WTC11 (cell line): Measurements from ENCODE around the gene SHC3. TPM values are rescaled to one million over a fixed set of nuclear protein-coding genes. Genes with fewer than 3 reads are reported as not detected.

Experiments
- ATAC-seq: fragments of 200-7000 bp; cut with Tn5 transposase; 2 replicates; pipeline ENCODE4 v1.10.0; 2021; ENCODE audit warnings: mild to moderate bottlenecking, moderate library complexity
- CTCF ChIA-PET: fragments of 300-600 bp; sonication (Branson Sonifier 250); formaldehyde crosslinking; loops from one replicate; lab custom pipeline; 2021; ENCODE audit warnings: antibody characterized with exemption; lab: Charles Lee
- POLR2A ChIA-PET: fragments of 350-600 bp; sonication (Branson Sonifier 250); formaldehyde crosslinking; loops from one replicate; lab custom pipeline; 2021; ENCODE audit warnings: antibody characterized with exemption; lab: Charles Lee
- DNase-seq: peaks from one replicate; pipeline ENCODE4 v3.0.0; 2021; ENCODE audit warnings: low spot score
- H3K27ac Mint-ChIP-seq: 2 replicates; pipeline ENCODE4 v1.8.0; 2021; ENCODE audit warnings: mixed read lengths
- H3K27me3 Mint-ChIP-seq: 2 replicates; pipeline ENCODE4 v1.8.0; 2021; ENCODE audit warnings: low read depth, mild to moderate bottlenecking, moderate library complexity, mixed read lengths
- H3K36me3 Mint-ChIP-seq: 2 replicates; pipeline ENCODE4 v1.8.0; 2021; ENCODE audit warnings: mixed read lengths
- H3K4me1 Mint-ChIP-seq: 2 replicates; pipeline ENCODE4 v1.8.0; 2022; ENCODE audit warnings: mixed read lengths
- H3K4me3 Mint-ChIP-seq: 2 replicates; pipeline ENCODE4 v1.8.0; 2021; ENCODE audit warnings: mild to moderate bottlenecking, moderate library complexity, mixed read lengths
- H3K9me3 Mint-ChIP-seq: 2 replicates; pipeline ENCODE4 v1.8.0; 2021; ENCODE audit warnings: mixed read lengths
- ATF3 ChIP-seq: sonication (generic); formaldehyde crosslinking; conservative IDR thresholded peaks from 2 replicates; pipeline ENCODE4 v1.8.1; 2022; ENCODE audit warnings: mild to moderate bottlenecking, missing genetic modification reagents
- CREB1 ChIP-seq: sonication (generic); formaldehyde crosslinking; IDR thresholded peaks from 2 replicates; pipeline ENCODE4 v1.8.0; 2023; ENCODE audit warnings: mild to moderate bottlenecking, missing genetic modification reagents
- CREM ChIP-seq: sonication (generic); formaldehyde crosslinking; IDR thresholded peaks from 2 replicates; pipeline ENCODE4 v1.8.1; 2022; ENCODE audit warnings: mild to moderate bottlenecking, missing genetic modification reagents, moderate library complexity
- E2F1 ChIP-seq: sonication (generic); formaldehyde crosslinking; IDR thresholded peaks from 2 replicates; pipeline ENCODE4 v1.8.0; 2022; ENCODE audit warnings: mild to moderate bottlenecking, missing genetic modification reagents
- E2F4 ChIP-seq: sonication (generic); formaldehyde crosslinking; IDR thresholded peaks from 2 replicates; pipeline ENCODE4 v1.8.1; 2022; ENCODE audit warnings: low read depth, mild to moderate bottlenecking, moderate library complexity, missing genetic modification reagents, borderline replicate concordance
- ESRRA ChIP-seq: sonication (generic); formaldehyde crosslinking; IDR thresholded peaks from 2 replicates; pipeline ENCODE4 v1.8.1; 2022; ENCODE audit warnings: mild to moderate bottlenecking, missing genetic modification reagents, borderline replicate concordance
- FOXJ3 ChIP-seq: sonication (generic); formaldehyde crosslinking; IDR thresholded peaks from 2 replicates; pipeline ENCODE4 v1.9.0; 2021; ENCODE audit warnings: missing genetic modification reagents, mild to moderate bottlenecking, borderline replicate concordance
- FOXP1 ChIP-seq: sonication (generic); formaldehyde crosslinking; IDR thresholded peaks from 2 replicates; pipeline ENCODE4 v1.8.0; 2022; ENCODE audit warnings: missing genetic modification reagents, mild to moderate bottlenecking, moderate library complexity, borderline replicate concordance
- GABPB1 ChIP-seq: sonication (generic); formaldehyde crosslinking; IDR thresholded peaks from 2 replicates; pipeline ENCODE4 v1.8.1; 2023; ENCODE audit warnings: mild to moderate bottlenecking, missing genetic modification reagents
- GRHL2 ChIP-seq: fragments of 250-450 bp; sonication (Bioruptor Pico); IDR thresholded peaks from 2 replicates; pipeline ENCODE4 v1.8.0; 2022; ENCODE audit warnings: mild to moderate bottlenecking, moderate library complexity; ENCODE audit not compliant: insufficient replicate concordance, severe bottlenecking
- IRF2 ChIP-seq: sonication (generic); formaldehyde crosslinking; IDR thresholded peaks from 2 replicates; pipeline ENCODE4 v1.8.0; 2022; ENCODE audit warnings: low read depth, missing genetic modification reagents, borderline replicate concordance
- KAT7 ChIP-seq: sonication (generic); formaldehyde crosslinking; IDR thresholded peaks from 2 replicates; pipeline ENCODE4 v1.8.1; 2023; ENCODE audit warnings: missing genetic modification reagents, mild to moderate bottlenecking, borderline replicate concordance
- NFYB ChIP-seq: sonication (generic); formaldehyde crosslinking; conservative IDR thresholded peaks from 2 replicates; pipeline ENCODE4 v1.8.0; 2022; ENCODE audit warnings: low read depth, missing genetic modification reagents
- PREB ChIP-seq: sonication (generic); formaldehyde crosslinking; IDR thresholded peaks from 2 replicates; pipeline ENCODE4 v1.8.1; 2022; ENCODE audit warnings: mild to moderate bottlenecking, missing genetic modification reagents, moderate library complexity, borderline replicate concordance
- RORB ChIP-seq: fragments of 250-450 bp; sonication (Bioruptor Pico); IDR thresholded peaks from 2 replicates; pipeline ENCODE4 v1.9.0; 2021; ENCODE audit warnings: mild to moderate bottlenecking
- SMAD3 ChIP-seq: sonication (generic); formaldehyde crosslinking; IDR thresholded peaks from 2 replicates; pipeline ENCODE4 v1.8.0; 2022; ENCODE audit warnings: missing genetic modification reagents, mild to moderate bottlenecking, borderline replicate concordance
- USF2 ChIP-seq: sonication (generic); formaldehyde crosslinking; IDR thresholded peaks from 2 replicates; pipeline ENCODE4 v1.8.1; 2023; ENCODE audit warnings: mild to moderate bottlenecking, missing genetic modification reagents, moderate library complexity
- ZMAT4 ChIP-seq: fragments of 250-450 bp; sonication (Bioruptor Pico); IDR thresholded peaks from 2 replicates; pipeline ENCODE4 v1.9.0; 2021; ENCODE audit warnings: mild to moderate bottlenecking
- ZNF416 ChIP-seq: fragments of 250-450 bp; sonication (Bioruptor Pico); IDR thresholded peaks from 2 replicates; pipeline ENCODE4 v1.9.0; 2021; ENCODE audit warnings: mild to moderate bottlenecking, inconsistent platforms
- total RNA-seq: library from RNA; stranded (reverse); gene quantifications from 3 replicates; pipeline ENCODE4 v1.2.3, GENCODE V29; 2021
- TF ChIP-seq, protein P1 (sequence below): sonication (generic); formaldehyde crosslinking; IDR thresholded peaks from 2 replicates; pipeline ENCODE4 v1.8.0; 2022; ENCODE audit warnings: mild to moderate bottlenecking, missing genetic modification reagents
- TF ChIP-seq, protein P2 (sequence below): sonication (generic); formaldehyde crosslinking; IDR thresholded peaks from 2 replicates; pipeline ENCODE4 v1.8.1; 2022; ENCODE audit warnings: mild to moderate bottlenecking, moderate library complexity, missing genetic modification reagents
- TF ChIP-seq, protein P3 (sequence below): fragments of 200-600 bp; IDR thresholded peaks from 2 replicates; pipeline ENCODE4 v1.8.0; 2022; ENCODE audit warnings: antibody characterized with exemption
- TF ChIP-seq, protein P4 (sequence below): sonication (generic); formaldehyde crosslinking; IDR thresholded peaks from 2 replicates; pipeline ENCODE4 v1.8.1; 2023; ENCODE audit warnings: mild to moderate bottlenecking, missing genetic modification reagents

SHC3 gene
- total RNA-seq, 1 experiment from 2014 or later, result 4.9 TPM

DNA sequence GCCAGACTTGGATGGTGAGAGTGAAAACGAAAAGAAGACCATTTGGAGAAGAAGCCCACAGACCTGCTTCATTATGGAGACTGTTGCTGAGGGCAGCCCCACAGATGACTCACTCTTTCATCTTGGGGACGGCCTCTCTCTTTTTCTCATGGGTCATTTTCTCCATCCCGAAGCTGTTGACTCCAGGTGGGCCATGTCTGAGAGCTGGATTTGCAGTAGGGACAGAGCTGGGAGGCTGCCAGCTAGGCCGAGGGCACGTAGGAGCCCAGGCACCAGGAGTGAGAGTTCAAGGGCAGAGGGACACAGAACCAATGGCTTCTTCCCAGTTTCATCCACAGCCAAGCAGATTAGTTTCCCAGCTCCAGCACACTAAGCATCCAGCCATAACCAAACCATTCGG lies 95.0 kb downstream of the SHC3 start:
- Mint-ChIP-seq H3K4me1 (peaks cover 3% of the 10 kb centered on the region), H3K9me3 (peaks cover 7% of the 10 kb centered on the region), H3K36me3 (peaks cover 7% of the 10 kb centered on the region), H3K27ac (peak overlapping the region; percentile 26; the same call in 1 of the 2 replicates), H3K27me3 (no peaks in the 10 kb centered on the region), H3K4me3 (no peak overlapping the region)
- no peak for DNase-seq
- POLR2A ChIA-PET, result no interaction called here
- no peak for ATAC-seq
- CTCF ChIA-PET, result no interaction called here
- TF ChIP-seq USF2, result no peak
- TF ChIP-seq E2F4 (CRISPR knock-in tag), result no peak
- TF ChIP-seq, protein P1, sequence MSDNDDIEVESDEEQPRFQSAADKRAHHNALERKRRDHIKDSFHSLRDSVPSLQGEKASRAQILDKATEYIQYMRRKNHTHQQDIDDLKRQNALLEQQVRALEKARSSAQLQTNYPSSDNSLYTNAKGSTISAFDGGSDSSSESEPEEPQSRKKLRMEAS, result no peak
- TF ChIP-seq KAT7 (CRISPR knock-in tag), result no peak
- no peak for TF ChIP-seq E2F1 (CRISPR knock-in tag)
- no peak for TF ChIP-seq SMAD3 (CRISPR knock-in tag)
- TF ChIP-seq, protein P2, sequence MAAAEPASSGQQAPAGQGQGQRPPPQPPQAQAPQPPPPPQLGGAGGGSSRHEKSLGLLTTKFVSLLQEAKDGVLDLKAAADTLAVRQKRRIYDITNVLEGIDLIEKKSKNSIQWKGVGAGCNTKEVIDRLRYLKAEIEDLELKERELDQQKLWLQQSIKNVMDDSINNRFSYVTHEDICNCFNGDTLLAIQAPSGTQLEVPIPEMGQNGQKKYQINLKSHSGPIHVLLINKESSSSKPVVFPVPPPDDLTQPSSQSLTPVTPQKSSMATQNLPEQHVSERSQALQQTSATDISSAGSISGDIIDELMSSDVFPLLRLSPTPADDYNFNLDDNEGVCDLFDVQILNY (CRISPR knock-in tag), result no peak
- TF ChIP-seq ATF3 (CRISPR knock-in tag), result no peak
- no peak for TF ChIP-seq GABPB1 (CRISPR knock-in tag)
- TF ChIP-seq CREM, result no peak
- no peak for TF ChIP-seq RORB (CRISPR knock-in tag)
- no peak for TF ChIP-seq FOXP1 (CRISPR knock-in tag)
- no peak for TF ChIP-seq ZNF416 (CRISPR knock-in tag)
- TF ChIP-seq NFYB (CRISPR knock-in tag), result no peak
- no peak for TF ChIP-seq IRF2 (CRISPR knock-in tag)
- TF ChIP-seq ESRRA (CRISPR knock-in tag), result no peak
- TF ChIP-seq GRHL2 (CRISPR knock-in tag), result no peak
- TF ChIP-seq CREB1, result no peak

GRCh38 chr9:89080193-89080592 lies 98.4 kb downstream of the SHC3 start:
- CTCF ChIA-PET, result interaction anchor here (1.7 kb wide), 1 partner anchor 199 kb away, joined by 6 read pairs; no protein-coding TSS in a partner anchor
- ATAC-seq (no peak), DNase-seq (no peak)
- Mint-ChIP-seq H3K36me3 (no peaks in the 10 kb centered on the region), H3K4me1 (no peaks in the 10 kb centered on the region), H3K27ac (no peak overlapping the region), H3K9me3 (no peaks in the 10 kb centered on the region), H3K27me3 (no peaks in the 10 kb centered on the region), H3K4me3 (no peak overlapping the region)
- POLR2A ChIA-PET, result no interaction called here
- TF ChIP-seq GABPB1 (CRISPR knock-in tag), result no peak
- no peak for TF ChIP-seq CREB1
- TF ChIP-seq PREB (CRISPR knock-in tag), result no peak
- TF ChIP-seq, protein P3, sequence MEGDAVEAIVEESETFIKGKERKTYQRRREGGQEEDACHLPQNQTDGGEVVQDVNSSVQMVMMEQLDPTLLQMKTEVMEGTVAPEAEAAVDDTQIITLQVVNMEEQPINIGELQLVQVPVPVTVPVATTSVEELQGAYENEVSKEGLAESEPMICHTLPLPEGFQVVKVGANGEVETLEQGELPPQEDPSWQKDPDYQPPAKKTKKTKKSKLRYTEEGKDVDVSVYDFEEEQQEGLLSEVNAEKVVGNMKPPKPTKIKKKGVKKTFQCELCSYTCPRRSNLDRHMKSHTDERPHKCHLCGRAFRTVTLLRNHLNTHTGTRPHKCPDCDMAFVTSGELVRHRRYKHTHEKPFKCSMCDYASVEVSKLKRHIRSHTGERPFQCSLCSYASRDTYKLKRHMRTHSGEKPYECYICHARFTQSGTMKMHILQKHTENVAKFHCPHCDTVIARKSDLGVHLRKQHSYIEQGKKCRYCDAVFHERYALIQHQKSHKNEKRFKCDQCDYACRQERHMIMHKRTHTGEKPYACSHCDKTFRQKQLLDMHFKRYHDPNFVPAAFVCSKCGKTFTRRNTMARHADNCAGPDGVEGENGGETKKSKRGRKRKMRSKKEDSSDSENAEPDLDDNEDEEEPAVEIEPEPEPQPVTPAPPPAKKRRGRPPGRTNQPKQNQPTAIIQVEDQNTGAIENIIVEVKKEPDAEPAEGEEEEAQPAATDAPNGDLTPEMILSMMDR, result no peak
- no peak for TF ChIP-seq KAT7 (CRISPR knock-in tag)
- no peak for TF ChIP-seq ZMAT4
- TF ChIP-seq, protein P4, sequence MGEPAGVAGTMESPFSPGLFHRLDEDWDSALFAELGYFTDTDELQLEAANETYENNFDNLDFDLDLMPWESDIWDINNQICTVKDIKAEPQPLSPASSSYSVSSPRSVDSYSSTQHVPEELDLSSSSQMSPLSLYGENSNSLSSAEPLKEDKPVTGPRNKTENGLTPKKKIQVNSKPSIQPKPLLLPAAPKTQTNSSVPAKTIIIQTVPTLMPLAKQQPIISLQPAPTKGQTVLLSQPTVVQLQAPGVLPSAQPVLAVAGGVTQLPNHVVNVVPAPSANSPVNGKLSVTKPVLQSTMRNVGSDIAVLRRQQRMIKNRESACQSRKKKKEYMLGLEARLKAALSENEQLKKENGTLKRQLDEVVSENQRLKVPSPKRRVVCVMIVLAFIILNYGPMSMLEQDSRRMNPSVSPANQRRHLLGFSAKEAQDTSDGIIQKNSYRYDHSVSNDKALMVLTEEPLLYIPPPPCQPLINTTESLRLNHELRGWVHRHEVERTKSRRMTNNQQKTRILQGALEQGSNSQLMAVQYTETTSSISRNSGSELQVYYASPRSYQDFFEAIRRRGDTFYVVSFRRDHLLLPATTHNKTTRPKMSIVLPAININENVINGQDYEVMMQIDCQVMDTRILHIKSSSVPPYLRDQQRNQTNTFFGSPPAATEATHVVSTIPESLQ (CRISPR knock-in tag), result no peak
- no peak for TF ChIP-seq FOXJ3 (CRISPR knock-in tag)
